Smooth muscle cell (in vitro differentiated cells): ENCODE results near the gene GABRR2. TPM values are rescaled to one million over a fixed set of nuclear protein-coding genes. Genes with fewer than 3 reads are reported as not detected.

Source experiments
- DNase-seq: peaks from one replicate; lab custom pipeline; 2025; ENCODE audit not compliant: unreplicated experiment; lab: John Stamatoyannopoulos, UW
- H2AFZ ChIP-seq: fragments of 200-600 bp; sonication (generic); 2 replicates; pipeline ENCODE4 v1.6.0; 2016; ENCODE audit warnings: antibody characterized with exemption, low read depth, mild to moderate bottlenecking
- H3F3A ChIP-seq: fragments of 200-600 bp; sonication (generic); 2 replicates; pipeline ENCODE4 v1.6.0; 2017; ENCODE audit warnings: antibody characterized with exemption, low read depth
- H3K27ac ChIP-seq: fragments of 200-600 bp; sonication (generic); 2 replicates; pipeline ENCODE4 v1.5.1; 2016; ENCODE audit warnings: low read depth, mild to moderate bottlenecking
- H3K27me3 ChIP-seq: fragments of 200-600 bp; sonication (generic); 2 replicates; pipeline ENCODE4 v1.6.1; 2016; ENCODE audit warnings: low read depth, mild to moderate bottlenecking
- H3K36me3 ChIP-seq: fragments of 200-600 bp; sonication (generic); 2 replicates; pipeline ENCODE4 v1.5.1; 2016; ENCODE audit warnings: low read depth
- H3K4me1 ChIP-seq: fragments of 200-600 bp; sonication (generic); 2 replicates; pipeline ENCODE4 v1.5.1; 2016; ENCODE audit warnings: low read depth
- H3K4me2 ChIP-seq: fragments of 200-600 bp; sonication (generic); 2 replicates; pipeline ENCODE4 v1.6.0; 2016; ENCODE audit warnings: mild to moderate bottlenecking
- H3K4me3 ChIP-seq: fragments of 200-600 bp; sonication (generic); 2 replicates; pipeline ENCODE4 v1.5.1; 2016; ENCODE audit warnings: mild to moderate bottlenecking
- H3K79me2 ChIP-seq: fragments of 200-600 bp; sonication (generic); 2 replicates; pipeline ENCODE4 v1.6.0; 2016; ENCODE audit warnings: low read depth, mild to moderate bottlenecking
- H3K9ac ChIP-seq: fragments of 200-600 bp; sonication (generic); 2 replicates; pipeline ENCODE4 v1.6.0; 2016; ENCODE audit warnings: low read depth
- H3K9me3 ChIP-seq: fragments of 200-600 bp; sonication (generic); replicated peaks from 2 replicates; pipeline ENCODE4 v1.5.1; 2016; ENCODE audit warnings: low read depth
- H4K20me1 ChIP-seq: fragments of 200-600 bp; sonication (generic); 2 replicates; pipeline ENCODE4 v1.6.0; 2016; ENCODE audit warnings: low read depth
- WGBS: methylation state at CpG from one replicate; pipeline ENCODE4 v1.1.7; 2016; ENCODE audit warnings: low lambda C conversion rate; 5-methylcytosine and 5-hydroxymethylcytosine counted together
- polyA plus RNA-seq: library from polyadenylated mRNA; unstranded; fragments of >200 nt; fragmentation: Nextera tagmentation; extraction: Ambion mirVana; gene quantifications from 2 replicates; pipeline ENCODE4 v1.2.1, GENCODE V29; 2016
- total RNA-seq: library from RNA; depleted of rRNA; stranded (reverse); fragments of >200 nt; gene quantifications from 2 replicates; pipeline ENCODE4 v1.2.3, GENCODE V29; 2014
- TF ChIP-seq, protein P1 (sequence below): fragments of 200-600 bp; sonication (generic); IDR thresholded peaks from 2 replicates; pipeline ENCODE4 v1.5.1; 2017; ENCODE audit warnings: borderline replicate concordance, mild to moderate bottlenecking, antibody characterized with exemption; ENCODE audit not compliant: insufficient read depth, poor library complexity, severe bottlenecking

The GABRR2 gene
- total and polyA plus RNA-seq, 2 experiments from 2014 or later: 0.24 to 3.2 TPM

DNA sequence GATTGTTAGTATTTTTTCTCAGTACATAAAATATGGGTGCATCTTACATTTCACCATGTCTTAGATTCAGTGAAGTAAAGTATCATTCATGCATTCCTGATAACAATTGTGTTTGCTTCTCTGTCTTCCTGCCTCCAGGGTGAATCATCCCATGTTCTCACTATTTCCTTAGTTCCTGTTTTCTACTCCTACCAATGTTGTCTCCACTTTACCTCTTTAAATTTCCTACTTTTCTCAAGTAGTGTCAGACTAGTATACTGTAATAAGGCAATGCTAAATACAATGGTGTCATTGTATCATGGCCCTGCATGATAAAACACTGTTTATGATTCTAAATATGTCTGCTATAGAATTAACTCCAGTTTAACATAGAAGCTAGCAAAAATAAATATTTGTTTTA lies 60.5 kb downstream of the GABRR2 start:
- H3K27me3 ChIP-seq: no peaks in the 10 kb centered on the region
- H3K4me1 ChIP-seq: no peaks in the 10 kb centered on the region
- H3K4me2 ChIP-seq: no peak overlapping the region
- TF ChIP-seq, protein P1, sequence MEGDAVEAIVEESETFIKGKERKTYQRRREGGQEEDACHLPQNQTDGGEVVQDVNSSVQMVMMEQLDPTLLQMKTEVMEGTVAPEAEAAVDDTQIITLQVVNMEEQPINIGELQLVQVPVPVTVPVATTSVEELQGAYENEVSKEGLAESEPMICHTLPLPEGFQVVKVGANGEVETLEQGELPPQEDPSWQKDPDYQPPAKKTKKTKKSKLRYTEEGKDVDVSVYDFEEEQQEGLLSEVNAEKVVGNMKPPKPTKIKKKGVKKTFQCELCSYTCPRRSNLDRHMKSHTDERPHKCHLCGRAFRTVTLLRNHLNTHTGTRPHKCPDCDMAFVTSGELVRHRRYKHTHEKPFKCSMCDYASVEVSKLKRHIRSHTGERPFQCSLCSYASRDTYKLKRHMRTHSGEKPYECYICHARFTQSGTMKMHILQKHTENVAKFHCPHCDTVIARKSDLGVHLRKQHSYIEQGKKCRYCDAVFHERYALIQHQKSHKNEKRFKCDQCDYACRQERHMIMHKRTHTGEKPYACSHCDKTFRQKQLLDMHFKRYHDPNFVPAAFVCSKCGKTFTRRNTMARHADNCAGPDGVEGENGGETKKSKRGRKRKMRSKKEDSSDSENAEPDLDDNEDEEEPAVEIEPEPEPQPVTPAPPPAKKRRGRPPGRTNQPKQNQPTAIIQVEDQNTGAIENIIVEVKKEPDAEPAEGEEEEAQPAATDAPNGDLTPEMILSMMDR: no peak
- H3K9ac ChIP-seq: no peak overlapping the region
- no peak overlapping the region for H3K4me3 ChIP-seq
- no peak overlapping the region for H2AFZ ChIP-seq
- no peaks in the 10 kb centered on the region for H3K79me2 ChIP-seq
- no peaks in the 10 kb centered on the region for H3K36me3 ChIP-seq
- no peak for DNase-seq
- H3F3A ChIP-seq: no peaks in the 10 kb centered on the region
- no peak overlapping the region for H3K27ac ChIP-seq
- H4K20me1 ChIP-seq: no peaks in the 10 kb centered on the region
- H3K9me3 ChIP-seq: no peaks in the 10 kb centered on the region

DNA sequence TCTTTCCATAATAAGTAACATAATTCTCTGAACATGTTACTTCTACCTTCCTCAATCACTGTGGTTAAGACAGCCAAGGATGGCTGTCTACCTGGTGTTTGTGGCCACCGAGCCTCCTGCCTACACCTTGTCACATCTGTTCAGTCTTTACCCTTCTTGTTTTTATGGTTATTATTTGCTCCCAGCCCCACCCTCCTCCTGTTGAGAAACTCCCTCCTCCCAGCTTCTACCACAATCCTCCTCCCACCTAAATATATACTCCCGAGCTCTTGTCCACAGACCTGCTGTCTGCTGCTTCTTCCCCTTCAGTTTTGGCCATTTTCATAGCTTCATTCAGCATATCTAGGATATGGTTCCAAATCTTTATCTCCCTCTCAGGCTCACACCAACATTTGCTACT lies 62.2 kb downstream of the GABRR2 start:
- TF ChIP-seq, protein P1: no peak
- DNase-seq: no peak
- Histone ChIP-seq H3K36me3 (no peaks in the 10 kb centered on the region), H3K4me3 (no peak overlapping the region), H3K4me2 (no peak overlapping the region), H3K27me3 (no peaks in the 10 kb centered on the region), H3F3A (no peaks in the 10 kb centered on the region), H3K79me2 (no peaks in the 10 kb centered on the region), H2AFZ (no peak overlapping the region), H3K9me3 (no peaks in the 10 kb centered on the region), H3K4me1 (no peaks in the 10 kb centered on the region), H3K9ac (no peak overlapping the region), H3K27ac (no peak overlapping the region), H4K20me1 (no peaks in the 10 kb centered on the region)
- WGBS: 86% methylated on average over 2 of the region's 2 CpGs

DNA sequence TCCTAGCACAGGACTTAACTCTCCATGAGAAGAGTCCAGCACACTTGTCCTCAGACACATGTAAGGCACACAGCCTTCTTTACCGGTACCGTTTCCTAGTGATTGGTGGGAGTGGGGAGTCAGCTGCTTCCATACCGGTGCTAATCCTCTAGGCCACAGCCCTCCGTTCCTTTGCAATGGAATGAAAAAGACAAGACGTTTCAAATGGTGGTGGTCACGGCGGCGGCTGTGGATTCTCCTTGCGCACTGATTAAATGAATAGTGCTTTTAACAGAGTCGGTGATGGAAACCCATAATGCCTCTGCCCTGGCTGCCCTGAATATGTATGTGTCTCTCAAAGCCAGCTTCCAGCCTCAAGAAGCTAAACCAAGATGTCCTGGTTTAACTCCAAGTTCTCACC lies 63.1 kb downstream of the GABRR2 start:
- Histone ChIP-seq H3K79me2 (no peaks in the 10 kb centered on the region), H3K9me3 (no peaks in the 10 kb centered on the region), H3K36me3 (no peaks in the 10 kb centered on the region), H3K4me1 (no peaks in the 10 kb centered on the region), H3K27ac (no peak overlapping the region), H3K4me3 (no peak overlapping the region), H3K9ac (no peak overlapping the region), H2AFZ (no peak overlapping the region), H3F3A (no peaks in the 10 kb centered on the region), H4K20me1 (no peaks in the 10 kb centered on the region), H3K4me2 (no peak overlapping the region), H3K27me3 (no peaks in the 10 kb centered on the region)
- TF ChIP-seq, protein P1: no peak
- no peak for DNase-seq
- WGBS: 95% methylated on average over 10 of the region's 10 CpGs

DNA sequence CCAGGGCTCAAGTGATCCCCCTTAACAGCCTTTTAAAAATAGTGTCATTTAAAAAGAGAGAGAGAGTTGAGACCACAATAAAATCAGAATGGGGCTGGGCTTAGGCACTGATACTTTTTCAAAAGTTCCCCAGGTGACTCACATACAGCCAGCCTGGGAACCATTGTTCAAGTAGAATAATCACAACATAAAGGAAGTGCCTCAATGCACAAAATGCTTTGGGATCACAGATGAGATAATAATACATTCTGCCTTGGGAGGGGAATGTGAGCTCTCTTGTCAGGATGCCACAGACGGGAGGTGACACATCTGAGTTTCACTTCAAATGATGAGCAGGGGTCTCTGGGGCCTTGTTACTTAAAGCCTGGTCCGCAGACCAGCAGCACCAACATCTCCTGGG lies 63.9 kb downstream of the GABRR2 start:
- Histone ChIP-seq H3K36me3 (no peaks in the 10 kb centered on the region), H2AFZ (no peak overlapping the region), H3K79me2 (no peaks in the 10 kb centered on the region), H3F3A (no peaks in the 10 kb centered on the region), H3K4me2 (no peak overlapping the region), H3K9me3 (no peaks in the 10 kb centered on the region), H3K27ac (no peak overlapping the region), H3K9ac (no peak overlapping the region), H3K27me3 (peaks cover 3% of the 10 kb centered on the region), H4K20me1 (no peaks in the 10 kb centered on the region), H3K4me1 (no peaks in the 10 kb centered on the region), H3K4me3 (no peak overlapping the region)
- WGBS: 83% methylated on average over 2 of the region's 2 CpGs
- TF ChIP-seq, protein P1: no peak
- DNase-seq: no peak
